Liver (tissue), 9 donors: ENCODE data around the gene TNS3. TPM values are rescaled to one million over a fixed set of nuclear protein-coding genes. Genes with fewer than 3 reads are reported as not detected.

Source experiments
- DNase-seq: peaks from one replicate; pipeline ENCODE4 v3.0.0-alpha.2; 2017; ENCODE audit warnings: low spot score
- H3K27ac ChIP-seq, 2 donors: one replicate each; pipeline ENCODE4 v1.7.0; 2013; ENCODE audit warnings: inconsistent platforms in 2 of 2, low read length in 2 of 2, control low read depth in 1 of 2, low read depth in 1 of 2, mild to moderate bottlenecking in 1 of 2
- H3K27me3 ChIP-seq, 4 donors: one replicate each; pipeline versions ENCODE4 v1.6.1 to v1.7.0; 2013; ENCODE audit warnings: low read length in 3 of 4, inconsistent platforms in 1 of 4, mild to moderate bottlenecking in 1 of 4, moderate library complexity in 1 of 4; ENCODE audit not compliant: control insufficient read depth in 4 of 4, insufficient read depth in 4 of 4
- H3K36me3 ChIP-seq, 4 donors: one replicate each; pipeline versions ENCODE4 v1.6.1 to v1.7.0; 2013; ENCODE audit warnings: low read length in 3 of 4, mild to moderate bottlenecking in 3 of 4, low read depth in 1 of 4, moderate library complexity in 1 of 4; ENCODE audit not compliant: control insufficient read depth in 4 of 4, insufficient read depth in 3 of 4
- H3K4me1 ChIP-seq, 4 donors: one replicate each; pipeline versions ENCODE4 v1.6.1 to v1.7.0; 2013; ENCODE audit warnings: low read length in 3 of 4, mild to moderate bottlenecking in 3 of 4, moderate library complexity in 1 of 4; ENCODE audit not compliant: control insufficient read depth in 4 of 4, insufficient read depth in 4 of 4
- H3K4me3 ChIP-seq, 3 donors: one replicate each; pipeline versions ENCODE4 v1.6.1 to v1.7.0; 2013; ENCODE audit warnings: low read length in 3 of 3, control low read depth in 1 of 3, low read depth in 1 of 3, mild to moderate bottlenecking in 1 of 3
- H3K9ac ChIP-seq, 2 donors: one replicate each; pipeline ENCODE4 v1.7.0; 2013; ENCODE audit warnings: low read length in 2 of 2, mild to moderate bottlenecking in 2 of 2, moderate library complexity in 2 of 2, control low read depth in 1 of 2, low read depth in 1 of 2
- H3K9me3 ChIP-seq, 4 donors: one replicate each; pipeline versions ENCODE4 v1.6.1 to v1.7.0; 2013; ENCODE audit warnings: low read length in 3 of 4; ENCODE audit not compliant: control insufficient read depth in 4 of 4
- ATF3 ChIP-seq: IDR thresholded peaks from 2 replicates; pipeline ENCODE4 v1.6.1; 2016; ENCODE audit warnings: antibody characterized with exemption
- CTCF ChIP-seq: fragments of 150-350 bp; IDR thresholded peaks from 2 replicates; pipeline ENCODE4 v1.5.1; 2017; ENCODE audit warnings: improper control_type of control experiment, low read depth, low read length; ENCODE audit not compliant: missing input control
- EGR1 ChIP-seq, 2 donors: IDR thresholded peaks; 2 replicates each; pipeline ENCODE4 v1.6.1; 2016 to 2018; ENCODE audit warnings: antibody characterized with exemption in 2 of 2, low read depth in 2 of 2
- FOXA1 ChIP-seq: IDR thresholded peaks from 2 replicates; pipeline ENCODE4 v1.6.1; 2016; ENCODE audit warnings: antibody characterized with exemption
- FOXA2 ChIP-seq: IDR thresholded peaks from 2 replicates; pipeline ENCODE4 v1.6.1; 2016; ENCODE audit warnings: antibody characterized with exemption
- GABPA ChIP-seq, 2 donors: IDR thresholded peaks in 1 of 2; conservative IDR thresholded peaks in 1 of 2; 2 replicates each; pipeline ENCODE4 v1.6.1; 2016; ENCODE audit warnings: antibody characterized with exemption in 2 of 2, mild to moderate bottlenecking in 1 of 2, moderate library complexity in 1 of 2
- HNF4A ChIP-seq, 2 donors: conservative IDR thresholded peaks; 2 replicates each; pipeline ENCODE4 v1.6.1; 2016; ENCODE audit warnings: antibody characterized with exemption in 2 of 2, mild to moderate bottlenecking in 2 of 2
- HNF4G ChIP-seq: IDR thresholded peaks from 2 replicates; pipeline ENCODE4 v1.6.1; 2016; ENCODE audit warnings: antibody characterized with exemption
- JUND ChIP-seq, 2 donors: IDR thresholded peaks; 2 replicates each; pipeline ENCODE4 v1.6.1; 2016; ENCODE audit warnings: antibody characterized with exemption in 2 of 2
- MAX ChIP-seq: IDR thresholded peaks from 2 replicates; pipeline ENCODE4 v1.6.1; 2016; ENCODE audit warnings: antibody characterized with exemption
- NR2F2 ChIP-seq: IDR thresholded peaks from 2 replicates; pipeline ENCODE4 v1.6.1; 2016; ENCODE audit warnings: antibody characterized with exemption
- RAD21 ChIP-seq, 2 donors: IDR thresholded peaks; 2 replicates each; pipeline ENCODE4 v1.6.1; 2016; ENCODE audit warnings: antibody characterized with exemption in 2 of 2, mild to moderate bottlenecking in 2 of 2
- REST ChIP-seq: IDR thresholded peaks from 2 replicates; pipeline ENCODE4 v1.6.1; 2016; ENCODE audit warnings: antibody characterized with exemption, mild to moderate bottlenecking
- RXRA ChIP-seq, 2 donors: IDR thresholded peaks; 2 replicates each; pipeline ENCODE4 v1.6.1; 2017 to 2018; ENCODE audit warnings: antibody characterized with exemption in 2 of 2, mild to moderate bottlenecking in 1 of 2
- SP1 ChIP-seq: IDR thresholded peaks from 2 replicates; pipeline ENCODE4 v1.6.1; 2018; ENCODE audit warnings: antibody characterized with exemption, mild to moderate bottlenecking
- TAF1 ChIP-seq: conservative IDR thresholded peaks from 2 replicates; pipeline ENCODE4 v1.6.1; 2016; ENCODE audit warnings: antibody characterized with exemption, mild to moderate bottlenecking
- YY1 ChIP-seq: IDR thresholded peaks from 2 replicates; pipeline ENCODE4 v1.6.1; 2016; ENCODE audit warnings: antibody characterized with exemption, mild to moderate bottlenecking
- ZBTB33 ChIP-seq: IDR thresholded peaks from 2 replicates; pipeline ENCODE4 v1.6.1; 2016; ENCODE audit warnings: antibody characterized with exemption
- WGBS: extraction: QIAGEN DNeasy Blood & Tissue Kit; methylation state at CpG from one replicate; pipeline ENCODE4 v1.1.7; 2013; 5-methylcytosine and 5-hydroxymethylcytosine counted together
- polyA plus RNA-seq, 2 donors: library from polyadenylated mRNA; stranded (reverse) in 1 of 2; unstranded in 1 of 2; fragments of 200-250 nt in 1 of 2; fragments of >200 nt in 1 of 2; fragmentation: Nextera tagmentation in 1 of 2; extraction: Ambion mirVana in 1 of 2; gene quantifications; one replicate each; pipeline versions ENCODE4 v1.2.1 to v1.2.3, GENCODE V29; 2013 to 2015
- total RNA-seq, 2 donors: library from RNA; depleted of rRNA; stranded (reverse); fragments of >200 nt; gene quantifications; one replicate each; pipeline ENCODE4 v1.2.3, GENCODE V29; 2014
- donor health status: healthy.
- donor health status: healthy.
- donor health status: healthy.
- donor health status: healthy.
- donor health status: healthy.

TNS3 gene
- total and polyA plus RNA-seq, 4 donors = 16.8 to 100 (median 29.5) TPM

- Histone ChIP-seq H3K9ac (peak overlapping the region; percentile 26 to 31), H3K4me3 (peak overlapping the region in 2 of 3 donors; percentile 7 to 35), H3K9me3 (no peaks in the 10 kb centered on the region), H3K27me3 (no peaks in the 10 kb centered on the region), H3K4me1 (peaks cover 19 to 59% (median 45%) of the 10 kb centered on the region in 4 donors), H3K36me3 (no peaks in the 10 kb centered on the region), H3K27ac (peak overlapping the region; percentile 79 to 96)
- 20% methylated on average over 4 of the region's 4 CpGs for WGBS
- no peak for DNase-seq
- TF ChIP-seq GABPA (IDR thresholded peaks at IDR 0.05 in 1 of 2, conservative IDR thresholded peaks at IDR 0.05 in 1 of 2) = no peak
- TF ChIP-seq HNF4A (conservative IDR thresholded peaks at IDR 0.05) = peak in 1 of 2 donors; percentile 57
- TF ChIP-seq CTCF = no peak
- TF ChIP-seq HNF4G = no peak
- no peak for TF ChIP-seq TAF1
- TF ChIP-seq SP1 = no peak
- TF ChIP-seq NR2F2 = peak; percentile 76
- TF ChIP-seq REST = peak; percentile 22
- TF ChIP-seq RAD21 (IDR thresholded peaks at IDR 0.05) = peak; percentile 12 to 65
- peak in 1 of 2 donors; percentile 47 for TF ChIP-seq JUND (IDR thresholded peaks at IDR 0.05)
- TF ChIP-seq YY1 = peak; percentile 29
- TF ChIP-seq ATF3 = peak; percentile 40
- no peak for TF ChIP-seq EGR1 (IDR thresholded peaks at IDR 0.05; ENCODE audit: low read depth in 2 of 2)
- peak in 1 of 2 donors; percentile 58 for TF ChIP-seq RXRA (IDR thresholded peaks at IDR 0.05)
- TF ChIP-seq ZBTB33 = no peak
- peak; percentile 89 for TF ChIP-seq FOXA2
- peak; percentile 56 for TF ChIP-seq MAX
- peak; percentile 73 for TF ChIP-seq FOXA1
Measured at GRCh38 chr7:47610506-47611044, 28.7 kb upstream of the TNS3 start.
